SK-MEL-5 (cell line): ENCODE measurements around the gene FAM151B. TPM values are rescaled to one million over a fixed set of nuclear protein-coding genes. Genes with fewer than 3 reads are reported as not detected.
"Not testable (repeated sequence)": the region's sequence is repeated elsewhere in the genome, so short reads cannot be mapped to it uniquely, and the experiment has no call there.

Experiments used
- DNase-seq: peaks from one replicate; pipeline ENCODE4 v3.0.0-alpha.2; 2016; ENCODE audit warnings: low read depth, low spot score
- in situ Hi-C: cut with HindIII; loops from 2 replicates; pipeline ENCODE4 v1.10.0; 2016; ENCODE audit warnings: low sequenced_read_pairs, high pct_unique_total_duplicates, low pct_unique_long_range_greater_than_20kb
- total RNA-seq: library from RNA; depleted of rRNA; stranded (reverse); fragments of >200 nt; shearing (Covaris generic); gene quantifications from 2 replicates; pipeline ENCODE4 v1.2.3, GENCODE V29; 2014

Gene FAM151B
- total RNA-seq, 1 experiment from 2014 or later, result 3.8 TPM

DNA sequence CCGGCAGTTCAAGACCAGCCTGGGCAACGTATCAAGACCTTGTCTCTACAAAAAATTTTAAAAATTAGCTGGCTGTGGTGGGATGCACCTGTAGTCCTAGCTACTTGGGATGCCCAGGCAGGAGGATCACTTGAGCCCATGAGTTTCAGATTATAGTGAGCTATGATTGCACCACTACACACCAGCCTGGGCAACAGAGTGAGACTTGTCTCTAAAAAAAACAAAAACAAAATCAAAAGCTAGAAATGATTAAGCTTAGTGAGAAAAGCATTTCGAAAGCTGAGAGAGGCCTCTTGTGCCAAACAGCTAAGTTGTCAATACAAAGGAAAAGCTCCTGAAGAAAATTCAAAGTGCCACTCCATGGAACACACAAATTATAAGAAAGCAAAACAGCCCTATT lies 4.8 kb downstream of the FAM151B start:
- in situ Hi-C loops, result no loop called here

DNA sequence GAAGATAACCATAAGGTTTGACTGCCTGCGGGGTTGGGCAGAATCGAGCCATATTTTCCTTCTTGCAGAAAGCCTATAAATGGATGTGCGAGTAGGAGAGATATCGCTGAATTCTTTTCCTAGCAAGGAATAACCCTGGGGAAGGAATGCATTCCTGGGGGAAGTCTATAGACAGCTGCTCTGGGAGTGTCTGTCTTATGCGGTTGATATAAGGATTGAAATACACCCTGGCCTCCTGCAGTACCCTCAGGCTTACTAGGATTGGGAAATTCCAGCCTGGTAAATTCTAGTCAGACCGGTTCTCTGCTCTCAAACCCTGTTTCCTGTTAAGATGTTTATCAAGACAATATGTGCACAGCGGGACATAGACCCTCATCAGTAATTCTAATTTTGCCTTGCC lies 5.5 kb downstream of the FAM151B start:
- DNase-seq, in situ Hi-C loops: not testable (repeated sequence)

More for the DNA sequence above, 4.8 kb downstream of the FAM151B start:
- no peak for DNase-seq

DNA sequence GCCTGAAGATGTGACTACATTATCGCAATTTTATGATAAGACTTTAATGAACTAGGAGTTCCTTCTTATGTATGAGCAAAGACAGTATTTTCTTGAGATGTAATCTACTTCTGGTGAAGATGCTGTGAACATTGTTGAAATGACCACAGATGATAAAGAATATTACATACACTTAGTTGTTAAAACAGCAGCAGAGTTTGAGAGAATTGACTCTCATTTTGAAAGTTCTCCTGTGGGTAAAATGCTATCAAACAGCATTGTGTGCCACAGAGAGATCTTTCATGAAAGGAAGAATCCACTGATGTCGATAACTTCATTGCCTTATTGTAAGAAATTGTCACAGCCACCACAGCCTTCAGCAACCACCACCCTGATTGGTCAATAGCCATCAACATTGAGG lies 8.0 kb downstream of the FAM151B start:
- in situ Hi-C loops, result no loop called here

DNA sequence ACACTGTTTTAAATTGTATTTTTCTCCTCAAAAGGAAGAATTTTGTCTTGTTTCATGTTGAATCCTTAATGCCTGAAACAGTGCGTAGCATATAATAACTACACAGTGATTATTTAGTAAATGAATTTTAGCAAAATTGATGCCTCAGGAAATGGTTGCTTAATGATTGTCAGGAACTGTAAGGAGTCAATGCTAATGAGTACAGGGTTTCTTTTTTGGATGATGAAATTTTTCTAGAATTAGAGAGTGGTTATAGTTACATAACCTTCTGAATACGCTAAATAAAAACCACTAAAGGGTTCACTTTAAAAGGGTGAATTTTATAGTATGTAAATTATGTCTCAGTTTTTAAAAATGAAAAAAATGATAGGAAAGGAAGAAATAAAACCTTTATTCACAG lies 14.9 kb downstream of the FAM151B start:
- DNase-seq, result no peak
- in situ Hi-C loops, result no loop called here

More for the DNA sequence above, 8.0 kb downstream of the FAM151B start:
- no peak for DNase-seq

DNA sequence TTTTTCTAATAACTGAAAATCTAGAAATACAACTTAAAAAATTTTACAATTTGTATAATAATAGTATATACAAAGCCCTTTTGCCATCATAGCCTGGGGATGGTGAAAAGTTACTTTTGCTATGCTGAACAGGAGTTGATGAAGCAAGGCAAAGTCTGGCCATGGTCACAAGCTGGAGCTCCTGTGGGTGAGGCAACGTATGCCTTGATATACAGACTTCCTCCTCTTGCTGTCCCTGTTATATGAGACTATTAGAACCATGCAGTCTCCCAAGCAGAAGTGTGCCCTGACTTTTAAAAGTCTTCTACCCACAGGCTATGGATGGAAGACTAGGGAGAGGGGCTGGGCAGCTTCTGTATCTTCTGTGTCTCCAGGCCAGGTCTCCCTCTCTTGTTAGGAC lies 15.7 kb downstream of the FAM151B start:
- DNase-seq, result no peak
- in situ Hi-C loops, result no loop called here

DNA sequence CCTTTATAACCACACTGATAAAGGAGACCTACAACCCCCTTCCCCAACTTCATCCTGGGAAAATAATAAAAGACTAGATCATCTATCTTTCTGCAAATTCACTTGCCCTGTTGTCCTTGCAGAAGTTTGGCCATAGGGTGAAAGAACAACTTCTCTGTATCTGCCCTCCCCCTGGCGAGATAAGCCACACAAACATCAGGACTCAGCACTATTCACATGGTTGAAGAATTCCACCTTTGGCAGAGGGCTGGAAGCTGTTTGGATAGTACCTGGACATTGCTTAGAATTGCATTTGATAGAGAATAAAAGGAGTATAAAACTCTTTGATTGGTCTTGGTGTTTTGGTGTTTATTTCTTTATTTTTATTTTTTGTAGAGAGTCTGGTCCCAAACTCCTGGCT lies 16.9 kb downstream of the FAM151B start:
- in situ Hi-C loops, result no loop called here
- no peak for DNase-seq

DNA sequence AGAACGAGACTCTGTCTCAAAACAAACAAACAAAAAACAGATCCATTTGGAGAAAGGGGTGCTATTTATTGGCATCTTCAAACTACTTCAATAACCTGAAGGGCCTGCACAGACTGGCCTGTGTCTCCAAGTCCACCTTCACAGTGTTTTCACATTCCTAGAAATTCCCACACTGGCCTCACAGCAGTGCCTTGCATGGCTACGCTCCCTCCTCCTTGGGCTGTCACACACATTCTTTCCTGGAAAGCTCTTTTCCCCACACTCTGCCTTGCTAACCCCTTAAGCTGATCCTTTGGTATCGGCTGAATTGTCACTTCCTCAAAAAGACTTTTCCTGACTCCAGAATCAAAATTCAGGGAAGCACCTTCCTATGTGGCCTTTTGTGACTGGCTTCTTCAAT lies 19.8 kb downstream of the FAM151B start:
- DNase-seq, result no peak
- in situ Hi-C loops, result no loop called here

DNA sequence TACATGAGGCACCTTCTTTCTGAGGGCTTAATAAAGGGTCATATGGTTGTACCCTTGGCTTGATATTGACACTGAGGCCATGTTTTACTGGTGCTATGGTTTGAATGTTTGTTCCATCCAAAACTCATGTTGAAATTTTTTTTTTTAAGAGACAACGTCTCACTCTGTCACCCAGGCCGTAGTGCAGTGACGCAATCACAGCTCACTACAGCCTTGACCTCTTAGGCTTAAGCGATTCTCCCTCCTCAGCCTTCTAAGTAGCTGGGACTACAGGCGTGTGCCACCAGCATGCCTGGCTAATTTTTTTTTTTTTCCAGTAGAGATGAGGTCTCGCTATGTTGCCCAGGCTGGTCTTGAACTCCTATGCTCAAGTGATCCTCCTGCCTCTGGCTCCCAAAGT lies 20.9 kb downstream of the FAM151B start:
- no peak for DNase-seq
- in situ Hi-C loops, result no loop called here

DNA sequence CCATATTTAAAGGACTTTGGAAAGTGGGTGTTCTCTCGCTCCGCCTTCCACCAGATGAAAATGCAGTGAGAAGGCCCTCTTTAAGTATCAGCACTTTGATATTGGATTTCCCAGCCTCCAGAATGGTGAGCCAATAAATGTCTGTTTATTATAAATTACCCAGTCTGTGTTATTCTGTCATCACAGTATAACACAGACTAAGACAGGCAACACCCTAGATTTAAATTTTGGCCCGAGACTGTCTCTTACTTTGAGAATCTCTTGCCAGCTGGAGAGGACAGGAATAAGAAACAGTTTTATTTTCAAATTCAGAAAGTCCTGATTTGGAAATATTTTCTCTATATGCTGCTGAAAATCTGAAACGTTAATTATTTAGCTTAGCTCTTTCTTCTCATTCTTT lies 21.5 kb downstream of the FAM151B start:
- in situ Hi-C loops, result no loop called here

DNA sequence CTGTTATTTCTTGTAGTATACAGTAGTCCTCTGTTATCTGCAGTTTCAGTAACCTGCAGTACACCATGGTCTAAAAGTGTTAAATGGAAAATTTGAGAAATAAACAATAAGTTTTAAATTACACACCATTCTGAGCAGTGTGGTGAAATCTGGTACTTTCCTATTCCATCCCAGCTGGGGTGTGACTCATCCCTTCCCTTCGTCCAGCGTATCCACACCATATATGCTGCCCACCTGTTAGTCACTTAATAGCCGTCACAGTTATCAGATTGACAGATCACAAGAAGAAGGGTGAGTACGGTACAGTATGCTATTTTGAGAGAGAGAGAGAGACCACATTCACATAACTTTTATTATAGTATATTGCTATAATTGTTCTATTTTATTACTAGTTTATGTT lies 28.9 kb downstream of the FAM151B start:
- DNase-seq, result no peak
- in situ Hi-C loops, result no loop called here

More for the DNA sequence above, 21.5 kb downstream of the FAM151B start:
- no peak for DNase-seq

DNA sequence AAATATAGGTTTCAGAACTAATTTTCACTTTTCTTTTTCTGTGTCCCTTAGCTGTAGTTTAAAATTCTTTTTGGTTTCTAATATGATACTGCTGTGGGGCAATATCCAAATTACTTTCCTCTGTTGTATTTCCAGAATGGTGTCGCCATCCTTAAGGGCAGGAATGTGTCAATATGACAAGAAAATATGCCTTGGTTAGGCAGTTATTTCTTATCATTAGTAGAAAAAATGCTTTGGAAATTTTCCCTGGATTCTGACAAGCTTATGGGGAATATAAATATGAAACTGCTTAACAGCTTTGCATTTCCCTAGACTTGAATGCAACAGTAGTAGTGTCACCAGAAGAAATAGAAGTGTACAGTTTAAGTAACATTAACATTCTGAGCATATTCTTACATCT lies 52.8 kb downstream of the FAM151B start:
- DNase-seq, result no peak
- in situ Hi-C loops, result no loop called here

DNA sequence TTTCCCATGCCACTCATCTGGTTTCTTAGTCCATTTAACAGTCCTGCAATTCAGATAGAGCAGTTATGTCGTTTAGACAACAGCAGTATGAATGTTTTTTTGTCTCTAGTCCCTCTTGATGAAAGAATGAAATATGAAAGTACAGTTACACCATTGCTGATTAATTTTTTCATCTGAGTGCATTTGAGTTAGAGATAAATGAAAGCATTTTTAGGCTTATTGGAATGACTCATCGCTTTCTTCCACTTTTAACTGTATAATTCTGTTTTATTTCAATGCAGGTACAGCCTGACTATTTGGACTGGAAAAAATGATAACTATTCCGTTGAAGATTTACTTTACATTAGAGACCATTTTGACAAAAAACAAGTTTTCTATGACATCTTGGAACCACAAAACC lies 53.5 kb downstream of the FAM151B start:
- in situ Hi-C loops, result no loop called here

DNA sequence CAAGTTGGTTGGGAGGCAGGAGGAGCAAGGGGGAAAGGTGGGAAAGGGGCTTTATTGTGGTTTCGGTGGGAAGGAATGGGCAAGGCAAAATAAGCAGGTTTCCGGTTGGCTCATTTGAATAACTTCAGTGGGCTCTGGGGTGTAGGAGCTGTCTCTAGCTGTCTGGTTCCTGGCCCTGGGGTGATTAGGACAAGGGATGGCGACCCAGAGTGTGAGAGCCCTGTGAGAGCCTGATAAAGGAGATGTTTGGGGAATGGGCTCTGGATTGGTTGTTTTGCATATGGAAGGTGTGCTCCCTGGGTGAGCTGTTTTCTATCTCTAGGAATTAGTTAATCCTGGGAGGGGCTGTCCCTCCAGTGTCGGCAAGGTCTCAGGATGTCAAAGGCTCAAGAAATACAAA lies 66.7 kb downstream of the FAM151B start:
- no peak for DNase-seq
- in situ Hi-C loops, result no loop called here

More for the DNA sequence above, 53.5 kb downstream of the FAM151B start:
- no peak for DNase-seq

DNA sequence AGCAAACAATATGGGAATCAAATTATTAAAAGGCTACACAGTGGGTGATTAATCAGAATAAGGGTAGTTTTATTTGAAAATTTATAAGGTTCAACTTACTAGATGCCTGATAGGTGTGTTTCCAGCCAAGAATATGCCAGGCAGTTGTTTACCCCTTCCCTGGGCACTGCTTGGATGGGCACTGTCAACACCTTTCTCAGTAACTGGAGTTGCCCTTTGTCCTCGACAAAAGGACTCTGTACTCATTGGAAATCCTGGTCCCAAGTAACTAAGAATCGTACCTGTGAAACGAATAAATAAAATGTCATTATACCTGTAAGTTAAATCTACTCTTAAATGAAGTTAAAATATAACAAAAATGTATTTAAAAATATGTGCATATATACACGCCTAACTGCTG lies 67.2 kb downstream of the FAM151B start:
- no peak for DNase-seq
- in situ Hi-C loops, result no loop called here

DNA sequence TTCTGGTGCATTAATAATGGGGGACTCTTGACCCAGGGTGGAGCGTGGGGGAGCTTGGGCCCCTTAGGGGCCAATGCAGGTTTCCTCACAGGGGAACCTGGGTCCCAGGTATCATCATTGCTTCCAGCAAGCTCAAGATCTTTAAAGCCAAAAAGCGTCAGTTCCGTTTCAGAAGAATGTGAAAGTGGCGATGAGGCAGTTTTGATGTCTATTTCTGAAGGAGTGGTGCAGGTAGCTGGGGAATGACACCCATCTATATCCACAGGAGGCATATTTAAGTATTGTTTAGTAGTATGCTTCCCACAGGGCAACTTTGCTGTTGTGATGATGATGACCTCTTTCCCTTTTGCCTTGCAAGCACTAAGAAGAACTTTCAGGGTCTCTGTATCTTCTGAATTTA lies 71.3 kb downstream of the FAM151B start:
- DNase-seq, result no peak
- in situ Hi-C loops, result no loop called here

DNA sequence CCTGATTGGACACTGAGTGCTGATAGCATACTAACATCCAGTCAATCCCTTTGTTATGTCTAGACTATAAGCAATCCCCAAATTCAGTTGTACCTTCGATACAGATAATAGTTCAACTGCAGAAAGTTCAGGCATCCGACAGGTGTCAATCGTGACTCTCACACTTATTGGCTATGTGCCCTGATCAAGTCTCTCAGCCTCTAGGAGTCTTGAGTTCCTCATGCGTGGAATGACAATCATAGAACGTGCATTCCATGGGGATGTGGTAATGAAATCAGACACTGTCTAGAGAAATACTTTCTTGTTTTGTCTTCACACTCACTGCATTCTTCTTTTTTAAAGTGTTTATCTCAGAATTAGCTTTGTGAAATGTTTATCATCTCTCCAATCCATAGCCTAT lies 77.4 kb downstream of the FAM151B start:
- peak; percentile 15 for DNase-seq
- in situ Hi-C loops, result no loop called here

DNA sequence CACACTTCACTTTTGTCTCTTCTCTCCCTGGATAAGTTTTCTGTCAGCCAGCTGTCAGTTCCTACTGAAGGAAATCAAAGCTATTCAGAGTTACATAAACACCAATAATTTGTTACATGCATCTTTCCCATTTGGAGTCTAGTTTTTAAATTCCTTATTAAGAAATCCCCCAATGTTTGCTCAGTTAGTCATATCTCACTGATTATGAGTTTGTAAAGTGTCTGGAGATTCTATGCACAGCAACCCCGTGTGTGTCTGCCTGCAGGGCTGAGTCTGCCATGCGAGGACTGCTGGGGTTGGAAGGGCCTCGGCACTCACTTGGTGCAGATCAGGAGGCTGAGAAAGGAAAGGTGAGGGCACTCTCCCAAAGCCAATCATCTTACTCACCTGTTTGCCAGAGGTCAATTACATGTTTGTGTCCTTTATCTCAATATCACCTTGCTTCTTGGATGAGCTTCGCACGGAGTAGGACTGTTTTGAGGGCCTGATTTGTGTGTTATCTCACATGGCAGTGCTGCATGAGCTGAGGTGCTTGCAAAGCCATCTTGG lies 78.9 kb downstream of the FAM151B start:
- no peak for DNase-seq
- in situ Hi-C loops, result no loop called here

DNA sequence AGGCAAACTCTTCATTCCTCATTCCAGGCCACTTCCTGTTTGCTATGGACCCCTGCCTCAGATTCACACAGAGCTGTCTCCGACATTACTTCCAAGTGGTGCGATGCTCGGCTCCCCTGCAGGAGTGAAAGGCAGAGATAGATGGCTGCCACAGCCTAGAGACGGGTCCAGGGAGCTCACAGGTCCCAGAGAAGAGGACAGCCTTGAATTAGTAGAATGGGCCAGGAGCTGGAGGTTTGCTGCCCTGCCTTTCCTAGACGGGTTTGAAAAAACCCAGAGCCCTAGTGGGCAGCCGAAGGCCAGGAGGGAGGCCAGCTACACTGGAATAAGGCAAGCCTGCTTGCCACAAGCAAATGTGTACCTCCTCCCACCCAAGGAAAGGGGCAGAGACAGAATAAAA lies 80.4 kb downstream of the FAM151B start:
- in situ Hi-C loops, result no loop called here

DNA sequence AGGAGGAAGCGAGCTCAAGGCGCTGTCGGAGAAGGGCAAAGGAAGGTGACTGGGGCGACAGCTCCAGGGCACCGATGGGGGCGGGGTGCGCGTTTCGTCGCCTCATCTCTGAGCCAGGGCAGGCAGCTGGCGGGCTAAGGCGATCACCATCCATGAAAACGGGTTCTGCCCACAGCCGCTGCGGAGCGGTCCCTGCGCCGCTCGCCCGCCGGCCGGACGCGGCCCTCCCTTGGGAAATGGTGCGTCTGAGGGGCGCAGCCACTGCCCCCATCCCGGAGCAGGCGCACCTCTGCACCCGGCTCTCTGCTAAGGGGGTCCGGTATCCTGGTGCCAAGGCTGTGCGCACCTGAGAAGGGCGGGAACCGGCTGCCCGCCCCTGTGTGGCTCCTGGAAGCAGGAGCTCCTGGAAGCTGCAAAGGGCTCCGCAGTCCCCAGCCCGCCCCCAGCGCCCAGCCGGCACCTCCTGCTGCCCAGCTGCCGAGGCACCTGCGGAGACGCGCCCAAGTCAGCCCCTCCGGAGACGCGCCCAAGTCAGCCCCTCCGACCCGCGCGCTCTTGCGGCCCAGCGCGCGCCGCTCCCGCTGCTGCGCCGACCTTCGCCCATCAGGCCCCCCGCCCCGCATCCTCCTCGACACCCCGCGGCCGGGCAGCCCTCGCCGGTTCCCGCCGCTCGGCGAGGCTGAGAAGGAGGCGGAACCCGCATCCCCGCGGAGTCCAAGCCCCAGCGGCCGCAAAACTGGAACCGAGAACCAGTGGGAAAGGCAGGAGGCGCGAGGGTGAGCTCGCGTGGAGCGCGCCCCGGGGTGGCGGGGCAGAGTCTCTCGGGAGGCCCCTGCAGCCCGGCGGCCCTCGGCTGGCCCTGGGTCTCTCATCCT lies 81.4 kb downstream of the FAM151B start:
- in situ Hi-C loops, result no loop called here
- DNase-seq, result no peak

More for the DNA sequence above, 80.4 kb downstream of the FAM151B start:
- DNase-seq, result no peak
